Measurements from ENCODE around the gene CLDN18.

- TF ChIP-seq TAF1 (IDR thresholded peaks at IDR 0.05; ENCODE audit: low read depth, low read length) (no peak), POLR2A (IDR thresholded peaks at IDR 0.05; ENCODE audit: low read depth, low read length) (no peak), POLR2AphosphoS5 (IDR thresholded peaks at IDR 0.05; ENCODE audit: low read depth, low read length) (no peak)
Observed at GRCh38 chr3:138082085-138082991, 72.4 kb downstream of the CLDN18 start.

All from GM12891 (cell line).